NCI-H345 treated with DMSO at 0.1 percent for 48 hours (cell line): Measurements from ENCODE around the gene ZEB2.
"Not testable (repeated sequence)": the region's sequence is repeated elsewhere in the genome, so short reads cannot be mapped to it uniquely, and the experiment has no call there.

ENCODE experiments used
- DNase-seq: peaks from one replicate; lab custom pipeline; 2025; ENCODE audit not compliant: unreplicated experiment; lab: John Stamatoyannopoulos, UW

ZEB2 gene

GRCh38 chr2:144389930-144390311 lies 130.0 kb downstream of the ZEB2 start:
- peak; percentile 47 for DNase-seq

DNA sequence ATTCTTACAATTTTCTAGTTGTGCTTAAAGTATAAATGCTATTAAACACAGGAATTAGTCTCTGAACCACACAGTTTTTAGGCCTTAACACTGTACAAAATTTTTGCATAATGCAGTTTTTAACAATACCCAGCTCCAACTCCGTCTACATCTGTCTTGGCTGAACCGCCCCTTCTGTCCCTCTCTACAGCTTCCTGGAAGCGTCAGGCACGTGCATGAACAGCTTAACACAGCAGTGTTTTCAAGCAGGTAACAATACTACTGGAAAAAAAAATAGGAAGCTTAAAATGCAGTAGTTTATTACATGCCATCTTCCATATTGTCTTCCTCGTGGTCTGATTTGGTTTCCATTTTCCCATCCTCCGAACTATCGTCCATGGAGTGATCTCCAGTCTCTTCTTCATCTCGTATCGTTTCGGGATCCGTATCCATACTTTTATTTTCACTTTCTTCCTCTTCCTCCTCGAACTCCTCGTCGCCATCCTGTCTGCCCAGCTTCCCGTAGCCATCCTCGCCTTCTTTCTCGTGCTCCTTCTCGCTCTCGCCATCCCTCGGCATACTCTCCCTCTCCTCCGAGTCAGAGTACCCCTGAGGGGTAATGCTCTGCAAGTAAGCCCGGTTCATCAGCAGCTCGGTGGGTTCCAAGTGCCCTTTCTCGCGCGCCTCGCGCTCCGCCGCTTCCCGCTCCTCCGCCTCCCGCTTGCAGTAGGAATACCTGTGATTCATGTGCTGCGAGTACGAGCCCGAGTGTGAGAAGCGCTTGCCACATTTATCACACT lies 130.6 kb downstream of the ZEB2 start:
- peak; percentile 47 for DNase-seq

DNA sequence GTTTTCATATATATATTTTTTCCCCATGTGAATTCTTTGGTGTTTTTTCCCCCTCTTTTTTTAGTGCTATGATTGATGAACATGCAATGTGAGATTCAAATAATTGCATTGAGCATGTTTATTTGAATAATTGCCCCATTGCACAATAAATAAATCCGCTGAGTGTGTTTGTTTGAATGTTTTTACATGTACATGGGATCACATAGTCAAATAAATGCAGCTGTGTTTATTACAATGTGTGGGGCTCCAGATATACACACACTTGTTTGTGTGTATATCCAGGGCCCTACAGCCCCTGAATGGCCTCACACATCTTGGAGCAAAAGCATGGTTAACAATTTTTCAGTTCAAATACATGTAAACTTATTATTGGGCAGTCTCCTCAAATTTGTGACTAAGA lies 134.5 kb downstream of the ZEB2 start:
- no peak for DNase-seq

DNA sequence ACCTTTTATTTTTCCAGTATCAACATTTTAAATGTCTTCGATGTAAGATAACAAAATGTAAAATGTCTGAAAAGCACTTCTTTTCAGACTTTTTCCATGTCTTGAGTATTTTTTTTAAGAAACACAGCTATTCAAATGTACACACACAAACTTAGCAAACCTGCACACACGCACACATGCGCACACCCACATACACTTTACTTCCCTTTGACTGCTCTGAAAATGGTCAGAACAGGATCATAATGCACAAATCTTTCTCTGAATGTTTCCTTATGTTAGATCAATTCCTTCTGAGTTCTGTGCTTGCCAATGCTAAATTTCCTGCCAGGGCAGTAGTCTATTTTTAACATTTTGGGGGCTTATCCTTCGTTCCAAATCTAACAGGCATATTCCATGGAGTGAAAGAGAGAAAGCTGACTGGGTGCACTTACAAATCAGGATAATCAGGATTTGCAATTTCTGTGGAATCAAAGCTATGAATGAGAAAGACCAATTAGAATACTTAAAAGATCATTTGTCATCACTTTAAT lies 136.3 kb downstream of the ZEB2 start:
- DNase-seq = no peak

DNA sequence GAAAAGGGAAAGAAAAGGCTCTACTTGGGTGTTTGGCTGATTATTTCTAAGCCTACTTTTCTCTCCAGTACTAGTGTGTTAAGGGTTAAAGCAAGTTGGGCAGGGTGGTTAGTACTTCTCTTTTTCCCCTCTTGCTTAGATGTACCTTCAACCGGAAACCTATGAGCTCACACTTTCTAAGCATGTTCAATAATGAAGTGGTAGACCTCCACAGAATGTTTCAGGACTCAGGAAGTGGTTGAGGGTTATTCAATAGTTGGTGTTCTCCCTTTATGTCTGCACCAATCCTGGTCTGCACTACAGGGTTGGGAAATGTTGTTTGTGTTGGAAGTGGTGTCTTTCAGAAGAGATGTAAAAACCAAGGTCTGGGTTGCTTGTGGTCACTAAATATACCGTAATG lies 137.1 kb downstream of the ZEB2 start:
- DNase-seq = no peak

GRCh38 chr2:144381716-144382115 lies 138.2 kb downstream of the ZEB2 start:
- DNase-seq = no peak

DNA sequence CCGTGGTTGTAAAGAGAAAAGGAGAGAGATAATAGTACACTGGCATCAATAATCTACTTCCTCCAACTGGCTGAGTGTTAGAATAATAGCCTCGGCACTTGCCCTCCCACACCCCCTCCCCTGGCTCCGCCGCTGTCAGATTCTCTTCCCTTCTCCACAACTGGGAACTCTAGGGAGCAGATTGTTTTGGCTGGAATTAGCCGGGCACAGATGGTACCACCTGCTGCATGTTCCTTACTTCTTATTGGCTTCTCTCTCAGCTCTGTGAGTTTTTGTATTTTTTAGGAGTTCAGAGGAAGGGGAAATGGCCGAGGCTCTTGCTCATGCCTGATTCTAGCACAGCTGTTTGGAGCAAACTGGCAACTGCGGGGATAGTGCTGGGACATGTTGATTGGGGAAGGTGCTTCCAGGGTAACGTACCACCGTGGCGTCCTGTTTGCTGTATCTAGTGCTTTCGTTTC lies 140.0 kb downstream of the ZEB2 start:
- no peak for DNase-seq

DNA sequence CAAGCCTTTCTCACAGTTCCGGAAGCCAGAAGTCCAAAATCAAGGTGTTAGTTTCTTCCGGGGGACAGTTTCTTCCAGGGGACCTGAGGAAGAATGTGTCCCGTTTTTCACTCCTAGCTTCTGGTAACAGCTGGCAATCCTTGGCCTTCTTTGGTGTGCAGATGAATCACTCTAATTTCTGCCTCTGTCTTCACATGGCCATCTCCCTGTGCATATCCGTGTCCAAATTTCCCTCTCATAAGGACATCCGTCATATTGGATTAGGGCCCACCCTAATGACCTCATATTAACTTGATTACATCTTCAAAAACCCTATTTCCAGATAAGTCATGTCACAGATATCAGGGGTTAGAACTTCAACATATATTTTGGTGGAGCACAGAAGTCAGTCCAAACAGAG lies 141.4 kb downstream of the ZEB2 start:
- DNase-seq = no peak

GRCh38 chr2:144377914-144378313 lies 142.0 kb downstream of the ZEB2 start:
- DNase-seq = no peak

DNA sequence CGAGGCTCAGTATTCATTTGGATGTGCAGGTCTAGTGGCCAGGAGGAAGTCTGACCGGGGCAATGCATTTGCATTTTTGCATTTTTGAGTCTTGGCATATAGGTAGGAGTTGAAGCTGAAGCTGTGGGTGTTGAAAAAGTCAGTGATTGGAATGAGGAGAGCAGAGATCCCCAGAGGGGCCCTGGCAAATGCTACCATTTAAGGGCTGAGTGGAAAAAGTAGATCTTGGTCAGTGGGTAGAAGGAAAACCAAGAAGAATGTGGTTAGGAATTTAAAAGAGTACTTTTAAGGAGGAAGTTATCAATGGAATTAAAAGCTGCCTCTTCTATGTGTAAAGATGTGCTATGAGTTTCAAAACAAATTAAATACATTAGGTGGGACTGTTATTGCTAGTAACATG lies 143.0 kb downstream of the ZEB2 start:
- no peak for DNase-seq

- DNase-seq = no peak
These were observed 143.5 kb downstream of the ZEB2 start for GRCh38 chr2:144376460-144376859.

DNA sequence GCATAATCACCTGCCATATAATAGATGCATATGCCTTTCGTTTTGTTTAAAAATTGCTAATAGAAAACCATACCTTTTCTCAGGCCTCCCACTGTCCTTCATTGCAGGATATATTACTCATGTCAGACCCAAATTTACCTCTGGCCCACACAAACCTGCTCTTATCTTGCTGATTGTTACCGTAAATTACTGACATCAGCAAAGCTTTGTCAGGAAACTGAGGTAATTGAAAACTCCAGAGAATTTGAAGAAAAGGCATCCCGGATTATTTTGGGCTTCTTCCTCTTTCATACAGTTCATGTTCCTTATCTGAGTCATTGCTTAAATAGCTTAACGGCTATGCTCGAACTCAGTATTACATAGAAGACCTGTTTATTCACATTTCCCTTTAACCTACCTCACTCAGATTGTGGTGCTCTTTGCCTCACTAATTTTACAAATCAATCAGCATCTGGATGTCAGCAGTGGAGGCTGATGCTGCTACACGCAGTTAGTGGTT lies 145.7 kb downstream of the ZEB2 start:
- DNase-seq = no peak

GRCh38 chr2:144372410-144373080 lies 147.4 kb downstream of the ZEB2 start:
- no peak for DNase-seq

DNA sequence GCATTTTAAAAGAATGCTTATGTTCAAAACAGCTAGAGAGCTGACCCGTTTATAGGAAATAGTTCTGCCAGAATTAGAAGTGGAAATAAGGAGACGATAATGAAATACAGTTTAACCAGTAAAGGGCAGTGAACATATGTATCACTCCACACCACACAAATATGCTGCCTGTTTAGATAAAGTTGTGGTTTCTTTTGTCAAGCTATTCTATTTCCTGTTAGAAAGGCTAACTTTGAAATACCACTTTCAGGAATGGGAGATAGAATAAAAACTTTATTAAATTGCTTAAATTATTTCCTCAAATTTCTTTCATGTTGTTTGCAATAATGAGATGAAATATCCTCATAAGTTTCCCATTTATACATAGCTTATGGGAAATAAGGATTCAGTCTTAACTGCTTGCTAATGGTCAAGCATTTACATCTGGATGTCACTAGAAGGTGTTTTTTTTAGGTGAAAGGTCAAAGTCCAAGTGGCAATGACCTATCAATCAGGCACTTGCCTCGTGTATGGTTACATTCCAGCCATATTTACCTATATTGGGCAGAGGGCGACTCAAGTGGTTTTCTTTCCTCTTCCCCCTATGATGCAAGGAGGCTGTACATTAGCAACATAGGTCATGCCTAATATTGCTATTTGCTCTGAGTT lies 148.9 kb downstream of the ZEB2 start:
- DNase-seq = no peak

DNA sequence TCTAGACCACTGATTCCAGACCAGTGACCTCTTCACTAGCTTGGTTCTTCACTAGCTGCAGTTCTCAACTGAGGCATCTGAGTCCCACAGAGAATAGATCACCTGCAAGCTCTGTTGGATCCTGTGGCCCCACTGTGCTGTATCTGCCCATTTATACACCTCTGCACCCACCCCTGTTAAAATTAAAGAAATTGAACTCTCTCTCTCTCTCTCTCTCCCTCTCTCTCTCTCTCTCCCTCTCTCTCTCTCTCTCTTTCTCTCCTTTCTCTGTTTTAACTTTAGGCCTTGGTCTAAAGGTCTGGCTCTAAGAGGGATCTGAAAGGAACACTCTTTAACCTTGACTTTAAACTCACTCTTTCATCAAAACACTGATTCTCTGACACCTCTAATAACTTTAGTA lies 150.5 kb downstream of the ZEB2 start:
- no peak for DNase-seq

DNA sequence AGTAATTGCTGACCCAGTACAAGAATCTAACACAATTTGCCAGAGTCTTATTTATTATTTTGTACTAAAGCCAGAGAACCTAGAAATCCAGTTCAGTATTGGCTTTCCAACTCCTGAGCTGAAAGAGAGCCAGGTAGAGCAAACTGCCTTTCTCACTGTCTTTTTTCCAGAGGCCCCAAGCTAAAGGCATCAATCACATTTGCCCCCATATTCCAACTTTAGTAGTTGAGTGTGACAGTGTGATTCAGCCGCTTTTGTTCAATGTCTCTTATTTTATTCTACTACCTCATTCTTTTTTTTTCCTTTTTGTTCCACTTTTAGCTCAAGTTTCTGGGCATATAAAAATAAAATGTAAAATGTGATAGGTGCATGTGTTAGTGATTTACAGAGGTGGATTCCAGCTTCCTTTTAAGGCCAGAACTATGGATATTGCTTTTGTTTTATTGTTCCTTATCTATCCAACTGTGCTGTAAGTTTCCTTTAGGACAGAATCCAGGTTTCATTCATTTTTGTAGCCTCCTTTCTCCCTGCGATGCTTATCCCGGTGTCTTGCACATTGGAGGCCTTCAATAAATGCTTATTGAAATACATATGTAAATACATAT lies 153.0 kb downstream of the ZEB2 start:
- DNase-seq = no peak

GRCh38 chr2:144364944-144365738 lies 154.8 kb downstream of the ZEB2 start:
- DNase-seq = no peak

GRCh38 chr2:144364247-144364646 lies 155.7 kb downstream of the ZEB2 start:
- not testable (repeated sequence) for DNase-seq

DNA sequence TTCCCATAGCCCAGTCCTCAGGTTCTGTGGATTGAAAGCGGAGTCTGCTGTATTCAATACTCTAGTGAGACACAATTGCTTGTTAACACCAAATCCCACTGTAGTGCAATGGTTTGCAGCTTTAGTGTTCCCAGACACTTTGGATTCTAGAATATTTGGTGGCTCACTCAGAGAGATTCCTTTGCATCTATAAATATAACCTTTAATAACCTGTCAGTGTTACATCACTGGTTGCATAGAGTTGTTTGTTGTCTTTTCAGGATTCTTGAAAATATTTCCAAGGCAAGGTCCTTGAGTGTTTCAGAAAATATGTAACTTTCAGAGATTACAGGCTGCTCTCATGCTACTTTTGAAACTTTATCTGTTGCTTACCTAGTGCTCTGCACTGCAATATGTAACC lies 157.5 kb downstream of the ZEB2 start:
- no peak for DNase-seq

DNA sequence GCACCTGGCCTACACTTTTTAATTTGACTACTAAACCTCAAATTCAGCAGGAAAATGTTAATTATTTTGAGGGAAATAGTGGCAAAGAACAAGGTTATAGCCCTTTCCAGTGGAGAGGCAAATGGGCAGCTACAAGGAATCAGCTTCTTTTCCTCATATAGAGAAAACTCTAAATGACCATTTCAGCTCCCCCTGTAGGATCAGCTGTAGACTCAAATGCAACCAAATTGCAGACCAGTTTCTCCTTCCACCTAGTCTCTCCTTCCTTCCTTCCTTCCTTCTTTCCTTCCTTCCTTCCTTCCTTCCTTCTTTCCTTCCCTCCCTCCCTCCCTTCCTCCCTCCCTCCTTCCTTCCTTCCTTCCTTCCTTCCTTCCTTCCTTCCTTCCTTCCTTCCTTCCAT lies 158.2 kb downstream of the ZEB2 start:
- no peak for DNase-seq
